Measurements from ENCODE around the gene PLA2G6. TPM values are rescaled to one million over a fixed set of nuclear protein-coding genes. Genes with fewer than 3 reads are reported as not detected.

PLA2G6 gene
- total and polyA plus RNA-seq, 2 of the 13 experiments (the other 11 are each of a cell fraction or from before 2014, with no cell fraction given): 4.8 to 11.5 TPM

DNA sequence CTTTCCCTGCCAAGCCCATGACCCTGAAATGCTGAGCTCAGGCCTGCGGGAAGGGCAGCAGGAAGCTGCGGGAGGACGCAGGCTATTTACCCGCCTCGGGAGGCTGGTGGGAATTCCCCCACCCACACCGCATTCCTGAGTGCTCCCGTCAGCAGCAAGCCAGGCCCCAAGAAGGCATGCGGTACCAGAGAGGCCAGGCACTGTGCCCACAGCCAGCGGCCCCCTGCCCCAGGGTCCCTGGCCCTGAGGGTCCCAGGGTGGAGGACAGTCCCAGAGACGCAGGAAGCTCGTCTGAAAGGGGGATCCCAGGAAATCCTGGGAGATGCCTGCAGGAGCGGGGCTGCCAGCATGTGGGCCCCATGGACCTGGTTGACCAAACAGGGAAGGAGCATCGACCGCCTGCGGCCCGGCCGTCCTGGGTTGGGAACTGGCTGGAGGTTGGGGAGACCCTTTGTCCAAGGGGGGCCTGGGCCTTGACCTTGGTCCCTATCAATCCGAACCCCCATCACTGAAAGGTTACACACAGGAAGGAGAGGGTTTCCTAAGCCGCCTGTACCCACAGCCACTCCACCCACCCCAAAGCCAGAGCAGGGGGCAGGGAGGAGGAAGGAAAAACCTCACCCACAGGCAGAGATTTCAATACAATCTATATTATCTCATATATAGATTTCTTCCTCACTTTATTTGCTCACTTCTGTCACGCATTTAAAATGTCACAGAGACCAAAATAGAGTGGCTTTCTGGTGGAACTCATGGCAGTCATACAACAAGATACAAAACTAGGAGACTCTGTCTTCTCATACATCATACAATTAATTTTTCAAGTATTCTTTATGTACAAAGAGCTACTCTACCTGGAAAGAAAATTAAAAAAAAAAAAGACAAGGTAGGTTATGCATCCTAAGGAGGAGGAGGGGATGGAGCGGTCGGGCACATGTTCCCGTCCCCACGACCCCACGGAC lies 37.3 kb upstream of the PLA2G6 start (continued):
- TF ChIP-seq ZNF350 (CRISPR knock-in tag; IDR thresholded peaks at IDR 0.05; ENCODE audit: borderline replicate concordance, low read depth) (peak; percentile 44; the same call in 1 of the 2 replicates), TAF1 (CRISPR knock-in tag; IDR thresholded peaks at IDR 0.05) (no peak; the same call in 1 of the 2 replicates), TRAFD1 (CRISPR knock-in tag; IDR thresholded peaks at IDR 0.05; ENCODE audit: borderline replicate concordance) (no peak), YEATS2 (CRISPR knock-in tag; IDR thresholded peaks at IDR 0.05; ENCODE audit: borderline replicate concordance) (peak; percentile 67; the same call in 1 of the 2 replicates), ZNF20 (CRISPR knock-in tag; IDR thresholded peaks at IDR 0.05) (no peak), SALL1 (CRISPR knock-in tag; IDR thresholded peaks at IDR 0.05) (peak; percentile 85), ZNF143 (CRISPR knock-in tag; IDR thresholded peaks at IDR 0.05) (peak; percentile 54; the same call in 1 of the 2 replicates), ZNF451 (CRISPR knock-in tag; IDR thresholded peaks at IDR 0.05) (peak; percentile 77), NFATC3 (CRISPR knock-in tag; IDR thresholded peaks at IDR 0.05) (no peak), JUND (CRISPR knock-in tag; IDR thresholded peaks at IDR 0.05) (peak; percentile 94), GABPA (IDR thresholded peaks at IDR 0.05; ENCODE audit: low read depth, low read length) (no peak), GABPA (CRISPR knock-in tag; IDR thresholded peaks at IDR 0.05; ENCODE audit: low read depth) (peak; percentile 54), NFKB2 (CRISPR knock-in tag; IDR thresholded peaks at IDR 0.05; ENCODE audit: borderline replicate concordance) (peak; percentile 93), MEIS1 (CRISPR knock-in tag; IDR thresholded peaks at IDR 0.05; ENCODE audit: borderline replicate concordance) (0 out of 2 replicates have a peak, but pooled peaks have one; percentile 68), SOX13 (IDR thresholded peaks at IDR 0.05) (no peak), SOX13 (CRISPR knock-in tag; conservative IDR thresholded peaks at IDR 0.05 in 1 of 2, IDR thresholded peaks at IDR 0.05 in 1 of 2) (peak in 1 of 2 experiments; percentile 54; a peak in 1 of 4 replicates), MXI1 (IDR thresholded peaks at IDR 0.05; ENCODE audit: borderline replicate concordance, low read depth, low read length) (peak; percentile 46; the same call in 1 of the 3 replicates), ZBTB7B (CRISPR knock-in tag; IDR thresholded peaks at IDR 0.05) (peak; percentile 51; the same call in 1 of the 2 replicates), HNF4A (CRISPR knock-in tag; IDR thresholded peaks at IDR 0.05) (peak; percentile 46; the same call in 1 of the 2 replicates)
- TF ChIP-seq, protein P1, sequence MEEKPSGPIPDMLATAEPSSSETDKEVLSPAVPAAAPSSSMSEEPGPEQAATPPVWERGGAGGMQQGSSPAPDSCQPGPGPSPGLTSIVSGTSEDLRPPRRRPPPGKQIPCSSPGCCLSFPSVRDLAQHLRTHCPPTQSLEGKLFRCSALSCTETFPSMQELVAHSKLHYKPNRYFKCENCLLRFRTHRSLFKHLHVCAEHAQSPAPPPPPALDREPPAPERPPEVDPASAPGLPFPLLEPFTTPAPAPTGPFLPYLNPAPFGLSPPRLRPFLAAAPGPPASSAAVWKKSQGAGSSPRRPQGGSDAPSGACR (CRISPR knock-in tag; IDR thresholded peaks at IDR 0.05): peak; percentile 76; the same call in 1 of the 2 replicates
- TF ChIP-seq, protein P2, sequence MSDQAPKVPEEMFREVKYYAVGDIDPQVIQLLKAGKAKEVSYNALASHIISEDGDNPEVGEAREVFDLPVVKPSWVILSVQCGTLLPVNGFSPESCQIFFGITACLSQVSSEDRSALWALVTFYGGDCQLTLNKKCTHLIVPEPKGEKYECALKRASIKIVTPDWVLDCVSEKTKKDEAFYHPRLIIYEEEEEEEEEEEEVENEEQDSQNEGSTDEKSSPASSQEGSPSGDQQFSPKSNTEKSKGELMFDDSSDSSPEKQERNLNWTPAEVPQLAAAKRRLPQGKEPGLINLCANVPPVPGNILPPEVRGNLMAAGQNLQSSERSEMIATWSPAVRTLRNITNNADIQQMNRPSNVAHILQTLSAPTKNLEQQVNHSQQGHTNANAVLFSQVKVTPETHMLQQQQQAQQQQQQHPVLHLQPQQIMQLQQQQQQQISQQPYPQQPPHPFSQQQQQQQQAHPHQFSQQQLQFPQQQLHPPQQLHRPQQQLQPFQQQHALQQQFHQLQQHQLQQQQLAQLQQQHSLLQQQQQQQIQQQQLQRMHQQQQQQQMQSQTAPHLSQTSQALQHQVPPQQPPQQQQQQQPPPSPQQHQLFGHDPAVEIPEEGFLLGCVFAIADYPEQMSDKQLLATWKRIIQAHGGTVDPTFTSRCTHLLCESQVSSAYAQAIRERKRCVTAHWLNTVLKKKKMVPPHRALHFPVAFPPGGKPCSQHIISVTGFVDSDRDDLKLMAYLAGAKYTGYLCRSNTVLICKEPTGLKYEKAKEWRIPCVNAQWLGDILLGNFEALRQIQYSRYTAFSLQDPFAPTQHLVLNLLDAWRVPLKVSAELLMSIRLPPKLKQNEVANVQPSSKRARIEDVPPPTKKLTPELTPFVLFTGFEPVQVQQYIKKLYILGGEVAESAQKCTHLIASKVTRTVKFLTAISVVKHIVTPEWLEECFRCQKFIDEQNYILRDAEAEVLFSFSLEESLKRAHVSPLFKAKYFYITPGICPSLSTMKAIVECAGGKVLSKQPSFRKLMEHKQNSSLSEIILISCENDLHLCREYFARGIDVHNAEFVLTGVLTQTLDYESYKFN (CRISPR knock-in tag; conservative IDR thresholded peaks at IDR 0.05): peak; percentile 80
- TF ChIP-seq, protein P3, sequence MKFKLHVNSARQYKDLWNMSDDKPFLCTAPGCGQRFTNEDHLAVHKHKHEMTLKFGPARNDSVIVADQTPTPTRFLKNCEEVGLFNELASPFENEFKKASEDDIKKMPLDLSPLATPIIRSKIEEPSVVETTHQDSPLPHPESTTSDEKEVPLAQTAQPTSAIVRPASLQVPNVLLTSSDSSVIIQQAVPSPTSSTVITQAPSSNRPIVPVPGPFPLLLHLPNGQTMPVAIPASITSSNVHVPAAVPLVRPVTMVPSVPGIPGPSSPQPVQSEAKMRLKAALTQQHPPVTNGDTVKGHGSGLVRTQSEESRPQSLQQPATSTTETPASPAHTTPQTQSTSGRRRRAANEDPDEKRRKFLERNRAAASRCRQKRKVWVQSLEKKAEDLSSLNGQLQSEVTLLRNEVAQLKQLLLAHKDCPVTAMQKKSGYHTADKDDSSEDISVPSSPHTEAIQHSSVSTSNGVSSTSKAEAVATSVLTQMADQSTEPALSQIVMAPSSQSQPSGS (CRISPR knock-in tag; IDR thresholded peaks at IDR 0.05): peak; percentile 88
